Activated T-helper 1 cell treated with anti-CD3 and anti-CD28 coated beads, Interleukin-12 subunit alpha, Interleukin-12 subunit beta, Interleukin-2, Interleukin-4 antibody, amounts not matched to agents 30 ng/mL and 10 ng/mL and 1 ng/mL, durations not matched to agents 14 hours and 24 hours and 36 hours (primary cell): ENCODE results near the gene ZNF747. TPM values are rescaled to one million over a fixed set of nuclear protein-coding genes. Genes with fewer than 3 reads are reported as not detected.
"Not testable (repeated sequence)": the region's sequence is repeated elsewhere in the genome, so short reads cannot be mapped to it uniquely, and the experiment has no call there.

ENCODE experiments used
- DNase-seq: peaks from one replicate; pipeline ENCODE4 v3.0.0; 2021; ENCODE audit warnings: low spot score
- H3K27ac Mint-ChIP-seq: one replicate; pipeline ENCODE4 v1.8.0; 2021; ENCODE audit warnings: mild to moderate bottlenecking, mixed read lengths
- H3K27me3 Mint-ChIP-seq: one replicate; pipeline ENCODE4 v1.8.0; 2022; ENCODE audit warnings: mild to moderate bottlenecking, moderate library complexity, mixed read lengths; ENCODE audit not compliant: insufficient read depth
- H3K36me3 Mint-ChIP-seq: one replicate; pipeline ENCODE4 v1.8.0; 2021; ENCODE audit warnings: low read depth, mixed read lengths
- H3K4me1 Mint-ChIP-seq: one replicate; pipeline ENCODE4 v1.8.0; 2021; ENCODE audit warnings: low read depth, mixed read lengths
- H3K4me3 Mint-ChIP-seq: one replicate; pipeline ENCODE4 v1.8.0; 2021; ENCODE audit warnings: mild to moderate bottlenecking, moderate library complexity, mixed read lengths
- H3K9me3 Mint-ChIP-seq: one replicate; pipeline ENCODE4 v1.8.0; 2021; ENCODE audit warnings: mixed read lengths
- intact Hi-C: fragments of 100-400 bp; cut with micrococcal nuclease; formaldehyde crosslinking; loops from one replicate; pipeline ENCODE4 v1.15.1; 2024
- total RNA-seq: library from RNA; stranded (reverse); gene quantifications from 2 replicates; pipeline ENCODE4 v1.2.3, GENCODE V29; 2022

Gene ZNF747
- total RNA-seq, 1 donor from 2014 or later = 13.8 TPM

DNA sequence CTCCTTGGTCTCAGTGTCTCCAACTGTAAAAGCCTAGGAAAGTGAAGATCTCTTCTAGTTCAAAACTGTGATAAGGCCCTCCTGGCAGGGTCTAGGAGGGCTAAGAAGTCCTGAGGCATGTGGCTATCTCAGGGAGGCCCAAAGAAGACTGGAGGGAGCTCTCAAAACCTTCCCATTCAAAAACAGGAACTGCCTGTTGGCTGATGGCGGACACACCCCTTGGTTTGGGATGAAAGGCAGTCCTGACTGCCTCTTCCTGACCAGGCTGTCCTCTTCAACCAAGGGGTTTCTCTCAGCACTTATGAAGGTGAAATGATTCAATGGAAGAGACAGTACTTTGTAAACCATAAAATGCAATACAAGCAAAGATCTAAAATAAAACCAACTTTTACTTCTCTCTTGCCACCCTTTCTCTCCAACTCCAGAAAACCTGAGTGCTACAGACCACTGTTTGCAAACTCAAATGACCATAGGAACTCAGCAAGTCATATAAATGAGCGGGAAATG, 18.8 kb upstream of the ZNF747 start:
- DNase-seq = no peak
- intact Hi-C loops = loop anchor here (5.0 kb wide), 1 partner anchor 34 kb away; the partner anchor contains the start of gene ZNF785
- Mint-ChIP-seq H3K27ac (peak overlapping the region; percentile 93), H3K27me3 (no peaks in the 10 kb centered on the region), H3K9me3 (no peaks in the 10 kb centered on the region), H3K4me3 (peak overlapping the region; percentile 19), H3K36me3 (peaks cover 27% of the 10 kb centered on the region), H3K4me1 (peaks cover 55% of the 10 kb centered on the region)

DNA sequence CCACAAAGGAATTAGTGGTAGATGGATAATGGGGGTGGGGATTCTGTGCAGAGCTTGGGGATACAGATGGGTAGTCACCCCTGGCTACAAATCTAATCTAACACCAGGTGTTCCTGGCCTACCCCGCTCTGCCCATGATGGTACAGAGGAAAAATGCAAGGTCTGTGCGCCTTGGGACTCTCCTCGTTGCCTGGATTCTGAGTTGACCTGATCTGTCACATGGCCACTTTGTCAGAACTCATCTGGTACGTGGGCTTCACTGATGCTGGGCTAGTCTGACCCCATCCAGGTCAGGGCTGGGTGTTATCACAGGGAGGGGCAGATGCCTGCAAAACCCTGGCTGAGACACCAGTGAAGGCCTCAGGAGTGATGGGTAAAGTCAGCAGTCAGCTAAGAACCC, 18.3 kb upstream of the ZNF747 start:
- Mint-ChIP-seq H3K4me1 (peaks cover 56% of the 10 kb centered on the region), H3K4me3 (peak overlapping the region; percentile 59), H3K9me3 (no peaks in the 10 kb centered on the region), H3K27ac (peak overlapping the region; percentile 93), H3K27me3 (no peaks in the 10 kb centered on the region), H3K36me3 (peaks cover 27% of the 10 kb centered on the region)
- intact Hi-C loops = loop anchor here (1.0 to 5.0 kb wide), 2 partner anchors 34 to 195 kb away; partner anchors contain the start of genes PHKG2 and ZNF785
- DNase-seq = no peak

DNA sequence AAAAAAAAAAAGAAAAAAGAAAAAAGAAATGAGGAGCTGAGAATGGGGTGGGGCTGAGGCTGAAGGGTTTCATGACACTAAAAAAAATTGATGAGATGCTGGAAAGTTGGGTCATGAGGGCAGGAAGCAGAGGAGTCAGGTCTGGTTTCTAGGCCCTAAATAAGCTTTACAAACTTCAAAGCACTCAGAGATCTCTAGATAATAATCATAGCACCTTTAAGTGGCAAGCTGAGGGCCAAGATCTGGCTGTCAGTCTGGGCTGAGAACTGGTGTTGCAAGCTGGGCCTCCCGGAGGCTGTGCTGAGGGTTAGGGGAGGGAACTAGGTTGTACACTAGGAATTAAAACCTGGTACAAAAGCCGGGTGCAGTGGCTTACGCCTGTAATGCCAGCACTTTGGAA, 17.1 kb upstream of the ZNF747 start:
- Mint-ChIP-seq H3K9me3 (no peaks in the 10 kb centered on the region), H3K4me1 (peaks cover 56% of the 10 kb centered on the region), H3K4me3 (peak overlapping the region; percentile 59), H3K27me3 (no peaks in the 10 kb centered on the region), H3K36me3 (peaks cover 27% of the 10 kb centered on the region), H3K27ac (peak overlapping the region; percentile 93)
- peak; percentile 66 for DNase-seq
- intact Hi-C loops = loop anchor here (1.0 to 5.0 kb wide), 5 partner anchors 16 to 197 kb away; partner anchors contain the start of genes PHKG2 and ZNF785

DNA sequence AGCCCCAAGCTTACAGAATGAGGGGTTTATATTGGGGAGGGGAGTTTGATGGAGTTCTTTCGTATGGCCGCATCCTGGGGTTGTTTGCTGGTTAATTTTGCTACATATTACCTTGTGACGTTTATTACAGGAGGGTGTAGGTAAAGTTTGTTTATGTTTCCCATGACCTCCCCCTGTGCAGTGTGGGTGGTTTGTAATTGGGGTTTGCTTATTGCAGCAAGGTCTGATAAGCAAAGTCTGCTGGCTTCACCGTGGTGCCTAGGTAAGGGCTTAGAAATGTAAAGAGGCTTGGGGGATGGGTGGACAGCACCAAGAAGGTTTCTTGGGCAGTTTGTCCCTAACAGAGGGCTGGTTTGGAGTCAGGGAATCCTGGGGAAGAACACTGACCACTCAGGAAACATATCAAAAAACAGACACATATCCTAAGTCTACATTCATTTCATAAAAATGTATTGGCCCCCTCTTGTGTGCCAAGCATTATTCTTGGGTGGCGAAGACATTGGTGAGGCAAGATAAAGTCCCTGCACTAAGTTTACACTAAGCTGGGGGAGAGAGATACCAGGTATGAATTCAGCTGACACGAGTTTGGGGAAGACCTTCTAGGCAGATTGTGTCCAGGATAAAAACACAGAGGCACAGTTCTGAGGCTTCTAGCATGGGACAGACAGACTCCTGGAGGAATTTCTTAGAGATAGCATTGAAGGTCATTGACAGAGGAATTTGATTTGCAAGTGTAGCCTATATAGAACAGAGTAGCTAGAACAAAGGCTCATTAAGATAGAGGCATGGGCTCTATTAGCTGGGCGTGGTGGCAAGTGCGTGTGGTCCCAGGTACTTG, 14.0 kb upstream of the ZNF747 start:
- H3K27ac Mint-ChIP-seq = peak overlapping the region; percentile 7
- H3K4me1 Mint-ChIP-seq = peaks cover 41% of the 10 kb centered on the region
- intact Hi-C loops = no loop called here
- peaks cover 13% of the 10 kb centered on the region for H3K36me3 Mint-ChIP-seq
- H3K4me3 Mint-ChIP-seq = no peak overlapping the region
- H3K9me3 Mint-ChIP-seq = no peaks in the 10 kb centered on the region
- no peak for DNase-seq
- no peaks in the 10 kb centered on the region for H3K27me3 Mint-ChIP-seq

DNA sequence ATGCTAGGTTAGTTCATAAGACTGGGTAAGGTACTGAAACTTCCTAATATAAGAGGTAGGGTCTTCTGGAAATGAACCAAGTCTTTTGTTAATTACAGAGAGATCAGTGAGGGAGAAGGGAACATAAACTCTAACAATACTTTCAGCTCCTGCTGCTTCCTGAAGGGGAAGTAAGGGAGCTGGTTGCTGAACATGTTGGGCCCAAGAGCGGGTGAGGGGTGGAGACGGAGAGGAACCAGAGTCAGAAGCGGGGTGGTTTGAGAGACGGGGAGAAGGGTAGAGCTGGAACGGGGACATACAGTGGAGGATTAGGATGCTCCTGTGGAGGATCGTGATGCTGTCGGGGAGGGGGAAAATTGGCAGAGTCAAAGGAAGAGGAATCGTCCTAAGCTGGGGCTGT, 11.5 kb upstream of the ZNF747 start:
- H3K4me3 Mint-ChIP-seq = no peak overlapping the region
- H3K27me3 Mint-ChIP-seq = no peaks in the 10 kb centered on the region
- no peak for DNase-seq
- H3K9me3 Mint-ChIP-seq = no peaks in the 10 kb centered on the region
- no peaks in the 10 kb centered on the region for H3K36me3 Mint-ChIP-seq
- H3K27ac Mint-ChIP-seq = no peak overlapping the region
- intact Hi-C loops = no loop called here
- H3K4me1 Mint-ChIP-seq = peaks cover 16% of the 10 kb centered on the region

DNA sequence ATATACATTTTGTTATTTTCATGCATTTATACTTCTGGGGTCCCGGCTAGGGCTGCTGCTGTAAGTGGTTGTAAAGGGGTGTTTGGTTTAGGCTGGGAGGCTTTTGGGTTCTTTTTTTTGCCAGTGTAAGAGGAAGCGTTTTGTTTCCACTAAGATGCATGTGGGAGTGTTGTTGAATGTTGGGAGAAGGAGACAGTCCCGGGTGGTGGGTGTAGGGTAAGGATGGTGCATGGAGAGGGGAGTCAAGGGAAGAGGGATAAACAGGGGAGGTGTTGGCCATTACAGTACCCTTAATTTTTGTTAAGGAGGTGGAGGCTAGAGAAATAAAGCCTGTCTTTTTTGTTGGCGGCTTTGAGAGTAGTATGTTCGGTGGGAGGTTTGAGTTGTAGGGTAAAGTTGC, 8.4 kb upstream of the ZNF747 start:
- no peak overlapping the region for H3K4me3 Mint-ChIP-seq
- no peaks in the 10 kb centered on the region for H3K4me1 Mint-ChIP-seq
- peaks cover 2% of the 10 kb centered on the region for H3K36me3 Mint-ChIP-seq

DNA sequence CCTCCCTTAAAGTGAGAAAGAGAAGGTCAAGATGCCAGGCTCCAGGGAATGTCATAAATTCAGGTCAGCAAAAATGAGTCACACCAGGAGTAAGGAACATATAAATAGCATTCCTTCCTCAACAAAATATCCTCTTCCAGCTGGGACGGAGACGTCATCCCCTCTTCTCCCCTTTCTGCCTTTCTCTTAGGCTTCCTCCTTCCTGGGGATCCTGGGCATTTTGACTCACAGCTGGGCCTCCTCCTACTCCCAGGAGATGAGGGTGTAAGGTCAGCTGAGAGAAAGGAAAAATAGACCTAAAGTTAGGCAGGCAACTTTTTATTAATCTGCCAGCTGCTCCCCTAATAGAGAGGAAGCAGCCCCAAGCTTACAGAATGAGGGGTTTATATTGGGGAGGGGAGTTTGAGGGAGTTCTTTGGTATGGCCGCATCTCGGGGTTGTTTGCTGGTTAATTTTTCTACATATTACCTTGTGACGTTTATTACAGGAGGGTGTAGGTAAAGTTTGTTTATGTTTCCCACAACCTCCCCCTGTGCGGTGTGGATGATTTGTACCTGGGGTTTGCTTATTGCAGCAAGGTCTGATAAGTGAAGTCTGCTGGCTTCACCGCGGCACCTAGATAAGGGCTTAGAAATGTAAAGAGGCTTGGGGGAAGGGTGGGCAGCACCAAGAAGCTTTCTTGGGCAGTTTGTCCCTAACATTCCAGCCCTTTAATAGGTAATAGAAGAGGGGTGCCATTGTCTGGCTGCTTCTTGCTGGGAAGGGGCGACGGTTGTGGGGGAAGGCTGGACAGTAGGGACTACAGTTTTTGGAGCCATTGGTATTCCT, 7.1 kb upstream of the ZNF747 start:
- DNase-seq = no peak
- H3K27ac Mint-ChIP-seq = no peak overlapping the region
- no peaks in the 10 kb centered on the region for H3K27me3 Mint-ChIP-seq

More for the DNA sequence above, 8.4 kb upstream of the ZNF747 start:
- intact Hi-C loops = no loop called here
- Mint-ChIP-seq H3K9me3 (no peaks in the 10 kb centered on the region), H3K27ac (no peak overlapping the region), H3K27me3 (no peaks in the 10 kb centered on the region)
- DNase-seq = no peak

DNA sequence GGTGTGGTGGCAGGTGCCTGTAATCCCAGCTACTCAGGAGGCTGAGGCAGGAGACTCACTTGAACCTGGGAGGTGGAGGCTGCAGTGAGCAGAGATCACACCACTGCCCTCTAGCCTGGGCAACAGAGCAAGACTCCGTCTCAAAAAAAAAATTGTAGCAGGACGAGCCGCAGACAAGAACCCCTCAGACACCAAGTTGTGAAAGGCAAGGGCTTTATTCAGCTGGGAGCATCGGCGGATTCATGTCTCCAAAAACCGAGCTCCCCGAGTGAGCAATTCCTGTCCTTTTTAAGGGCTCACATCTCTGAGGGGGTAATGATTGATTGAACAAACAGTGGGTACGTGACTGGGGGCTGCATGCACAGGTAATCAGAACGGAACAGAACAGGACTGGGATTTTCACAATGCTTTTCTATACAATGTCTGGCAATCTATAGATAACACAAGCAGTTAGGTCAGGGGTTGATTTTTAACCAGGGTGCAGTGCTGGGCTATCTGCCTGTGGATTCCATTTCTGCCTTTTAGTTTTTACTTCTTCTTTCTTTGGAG, 6.3 kb upstream of the ZNF747 start:
- DNase-seq, H3K27me3 Mint-ChIP-seq, H3K4me3 Mint-ChIP-seq, H3K9me3 Mint-ChIP-seq, intact Hi-C loops, H3K27ac Mint-ChIP-seq: not testable (repeated sequence)
- H3K4me1 Mint-ChIP-seq = peaks cover 19% of the 10 kb centered on the region
- peaks cover 12% of the 10 kb centered on the region for H3K36me3 Mint-ChIP-seq

More for the DNA sequence above, 7.1 kb upstream of the ZNF747 start:
- H3K36me3 Mint-ChIP-seq = peaks cover 8% of the 10 kb centered on the region
- H3K4me1 Mint-ChIP-seq = peaks cover 12% of the 10 kb centered on the region
- intact Hi-C loops = no loop called here
- no peak overlapping the region for H3K4me3 Mint-ChIP-seq
- H3K9me3 Mint-ChIP-seq = no peaks in the 10 kb centered on the region

DNA sequence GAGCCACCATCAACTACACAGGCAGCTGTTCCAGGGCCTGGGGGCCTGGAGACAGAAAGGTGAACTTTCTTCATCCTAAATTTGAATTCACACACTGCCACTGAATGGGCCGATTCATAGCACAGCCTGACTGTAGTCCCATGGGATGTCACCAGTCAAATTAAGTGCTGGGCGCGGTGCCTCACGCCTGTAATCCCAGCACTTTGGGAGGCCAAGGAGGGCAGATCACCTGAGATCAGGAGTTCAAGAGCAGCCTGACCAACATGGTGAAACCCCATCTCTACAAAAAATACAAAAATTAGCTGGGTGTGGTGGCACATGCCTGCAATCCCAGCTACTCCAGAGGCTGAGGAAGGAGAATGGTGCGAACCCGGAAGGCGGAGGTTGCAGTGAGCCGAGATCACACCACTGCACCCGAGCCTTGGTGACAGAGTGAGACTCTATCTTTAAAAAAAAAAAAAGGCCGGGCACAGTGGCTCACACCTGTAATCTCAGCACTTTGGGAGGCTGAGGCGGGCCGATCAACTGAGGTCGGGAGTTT, 5.4 kb upstream of the ZNF747 start:
- H3K4me3 Mint-ChIP-seq, H3K27me3 Mint-ChIP-seq, intact Hi-C loops, H3K9me3 Mint-ChIP-seq, DNase-seq, H3K27ac Mint-ChIP-seq: not testable (repeated sequence)
- Mint-ChIP-seq H3K4me1 (peaks cover 22% of the 10 kb centered on the region), H3K36me3 (peaks cover 12% of the 10 kb centered on the region)

DNA sequence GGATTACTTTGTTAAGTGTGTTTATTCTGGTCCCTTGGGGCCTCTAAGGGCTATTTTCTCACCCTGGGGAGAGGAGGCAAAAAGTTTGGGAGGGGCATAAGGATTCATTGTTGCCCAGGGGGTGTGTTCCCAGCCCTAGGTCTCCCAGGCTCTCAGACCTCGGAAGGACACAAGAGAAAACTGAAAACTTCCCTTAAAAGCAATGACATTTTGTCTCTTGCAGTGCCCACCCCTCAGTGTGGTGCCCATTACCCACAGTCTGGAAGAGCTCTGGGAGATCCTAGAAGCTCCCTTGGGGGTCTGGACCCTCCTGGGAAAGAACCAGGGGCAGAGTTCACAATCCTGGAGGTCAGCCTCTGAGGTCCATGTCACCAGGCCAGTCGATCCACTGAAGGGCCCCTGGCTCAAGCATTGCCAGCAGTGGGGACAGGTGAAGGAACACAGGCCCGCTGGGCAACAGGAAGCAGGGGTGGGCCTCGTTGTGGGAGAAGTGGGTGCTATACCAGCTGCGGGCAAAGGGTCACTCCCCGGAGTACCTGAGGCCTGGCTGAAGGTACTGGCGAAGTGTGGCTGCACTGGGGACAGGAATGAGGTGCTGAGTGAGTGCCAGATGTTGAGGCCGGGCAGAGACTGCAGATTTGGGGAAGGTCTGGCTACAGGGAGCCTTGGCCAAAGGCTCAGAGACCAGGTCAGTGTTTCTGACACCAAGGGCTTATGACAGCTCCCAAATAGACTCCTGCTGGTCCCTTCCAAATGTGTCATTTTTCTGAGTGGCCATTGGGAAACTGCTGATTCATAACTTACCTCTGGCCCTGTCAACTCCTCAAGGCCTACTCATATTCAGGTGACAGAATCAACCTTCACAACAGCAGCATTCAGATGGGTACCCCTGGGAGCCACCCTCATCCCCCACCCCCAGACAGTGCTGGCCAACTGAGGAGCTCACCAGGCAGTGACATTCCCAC, 4.6 kb upstream of the ZNF747 start:
- Mint-ChIP-seq H3K36me3 (peaks cover 12% of the 10 kb centered on the region), H3K9me3 (no peaks in the 10 kb centered on the region), H3K27me3 (no peaks in the 10 kb centered on the region), H3K4me3 (no peak overlapping the region), H3K27ac (no peak overlapping the region), H3K4me1 (peaks cover 22% of the 10 kb centered on the region)
- no peak for DNase-seq
- intact Hi-C loops = no loop called here

DNA sequence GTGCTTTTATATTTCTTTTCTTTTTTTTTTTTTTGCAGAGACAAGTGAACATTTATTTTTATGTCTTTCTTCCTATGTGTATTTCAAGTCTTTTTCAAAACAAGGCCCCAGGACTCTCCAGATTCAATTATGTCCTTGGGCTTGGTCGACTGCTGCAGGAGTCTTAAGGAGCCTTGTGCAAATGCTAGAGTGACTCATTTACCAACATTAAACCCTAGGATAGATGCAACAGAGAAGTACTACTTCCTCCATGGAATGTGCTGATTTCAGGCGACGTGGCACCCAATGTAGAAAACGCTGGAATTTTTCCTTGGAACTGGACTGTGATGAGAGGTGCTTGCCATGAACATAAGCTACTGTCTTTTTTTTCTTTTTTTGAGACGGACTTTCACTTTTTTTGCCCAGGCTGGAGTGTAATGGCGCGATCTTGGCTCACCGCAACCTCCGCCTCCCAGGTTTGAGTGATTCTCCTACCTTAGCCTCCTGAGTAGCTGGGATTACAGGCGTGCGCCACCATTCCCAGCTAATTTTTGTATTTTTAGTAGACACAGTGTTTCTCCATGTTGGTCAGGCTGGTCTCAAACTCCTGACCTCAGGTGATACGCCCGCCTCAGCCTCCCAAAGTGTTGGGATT, 1.9 kb upstream of the ZNF747 start:
- H3K36me3 Mint-ChIP-seq = peaks cover 16% of the 10 kb centered on the region

More for the DNA sequence above, 1.9 kb upstream of the ZNF747 start:
- H3K9me3 Mint-ChIP-seq, H3K27me3 Mint-ChIP-seq, intact Hi-C loops, DNase-seq: not testable (repeated sequence)
- Mint-ChIP-seq H3K4me3 (peak overlapping the region; percentile 98), H3K4me1 (peaks cover 22% of the 10 kb centered on the region), H3K27ac (peak overlapping the region; percentile 99)
